ENCODE data around the gene EIF4G1. TPM values are rescaled to one million over a fixed set of nuclear protein-coding genes. Genes with fewer than 3 reads are reported as not detected.

EIF4G1 gene
- total and polyA plus RNA-seq, 2 donors (not counting 3 experiments of a cell fraction or from before 2014, with no cell fraction given): 355 to 532 TPM

DNA sequence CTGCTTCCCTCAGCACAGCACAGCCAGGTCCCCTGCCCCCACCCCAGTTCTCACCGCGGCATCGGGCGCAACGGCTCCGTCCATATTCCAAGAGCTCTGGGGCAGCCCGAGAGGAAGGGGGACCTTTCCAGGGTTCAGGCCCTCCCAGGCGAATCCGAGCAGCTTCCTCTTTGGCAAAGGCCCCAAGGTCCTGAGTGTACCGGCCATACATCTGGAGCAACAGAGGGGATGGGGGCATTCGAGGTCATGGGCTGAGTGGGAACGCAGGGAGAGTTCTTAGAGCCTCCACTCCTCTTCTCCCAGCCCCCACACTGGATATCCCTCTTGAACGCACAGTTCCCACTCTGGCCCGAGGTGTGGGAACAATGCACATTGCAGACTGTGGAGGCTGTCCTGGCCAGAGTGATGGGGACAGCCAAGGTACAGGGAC lies 44.5 kb downstream of the EIF4G1 start:
- H3K4me2 ChIP-seq (ENCODE audit: insufficient read depth, low read length): no peak overlapping the region
- ChIA-PET POLR2A (no interaction called here), CTCF (interaction anchor here (1.1 to 1.4 kb wide), 2 partner anchors 13 kb away, joined by 3 to 5 read pairs; no protein-coding TSS in a partner anchor)
- no peaks in the 10 kb centered on the region for H3K36me3 ChIP-seq (ENCODE audit: control insufficient read depth in 2 of 2, extremely low read depth in 1 of 2, insufficient read depth in 2 of 2, low read length in 2 of 2)
- H3K27ac ChIP-seq (ENCODE audit: insufficient read depth, low read depth, low read length): no peak overlapping the region
- H3K9me1 ChIP-seq (replicated peaks; ENCODE audit: control insufficient read depth, extremely low read depth, insufficient read depth, low read length): no peaks in the 10 kb centered on the region
- no TSS peak for BruUV-seq (replicated peaks)
- H3K79me2 ChIP-seq (ENCODE audit: control insufficient read depth, insufficient read depth, low read length): peaks cover 7% of the 10 kb centered on the region
- no peaks in the 10 kb centered on the region for H3K9me3 ChIP-seq (replicated peaks; ENCODE audit: control insufficient read depth, insufficient read depth, low read length)
- TF ChIP-seq JUN (IDR thresholded peaks at IDR 0.05; ENCODE audit: borderline replicate concordance, insufficient read depth, insufficient read length, low read depth): no peak
- TF ChIP-seq, protein P1, sequence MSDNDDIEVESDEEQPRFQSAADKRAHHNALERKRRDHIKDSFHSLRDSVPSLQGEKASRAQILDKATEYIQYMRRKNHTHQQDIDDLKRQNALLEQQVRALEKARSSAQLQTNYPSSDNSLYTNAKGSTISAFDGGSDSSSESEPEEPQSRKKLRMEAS (IDR thresholded peaks at IDR 0.05; ENCODE audit: insufficient read depth, insufficient read length): no peak
- TF ChIP-seq EZH2 (IDR thresholded peaks at IDR 0.05; ENCODE audit: borderline replicate concordance, low read depth, low read length, severe bottlenecking): no peak
- TF ChIP-seq, protein P2, sequence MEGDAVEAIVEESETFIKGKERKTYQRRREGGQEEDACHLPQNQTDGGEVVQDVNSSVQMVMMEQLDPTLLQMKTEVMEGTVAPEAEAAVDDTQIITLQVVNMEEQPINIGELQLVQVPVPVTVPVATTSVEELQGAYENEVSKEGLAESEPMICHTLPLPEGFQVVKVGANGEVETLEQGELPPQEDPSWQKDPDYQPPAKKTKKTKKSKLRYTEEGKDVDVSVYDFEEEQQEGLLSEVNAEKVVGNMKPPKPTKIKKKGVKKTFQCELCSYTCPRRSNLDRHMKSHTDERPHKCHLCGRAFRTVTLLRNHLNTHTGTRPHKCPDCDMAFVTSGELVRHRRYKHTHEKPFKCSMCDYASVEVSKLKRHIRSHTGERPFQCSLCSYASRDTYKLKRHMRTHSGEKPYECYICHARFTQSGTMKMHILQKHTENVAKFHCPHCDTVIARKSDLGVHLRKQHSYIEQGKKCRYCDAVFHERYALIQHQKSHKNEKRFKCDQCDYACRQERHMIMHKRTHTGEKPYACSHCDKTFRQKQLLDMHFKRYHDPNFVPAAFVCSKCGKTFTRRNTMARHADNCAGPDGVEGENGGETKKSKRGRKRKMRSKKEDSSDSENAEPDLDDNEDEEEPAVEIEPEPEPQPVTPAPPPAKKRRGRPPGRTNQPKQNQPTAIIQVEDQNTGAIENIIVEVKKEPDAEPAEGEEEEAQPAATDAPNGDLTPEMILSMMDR (IDR thresholded peaks at IDR 0.05; ENCODE audit: extremely low read depth in 1 of 2, insufficient read depth in 1 of 2, low read depth in 1 of 2, low read length in 2 of 2): no peak
- no peak for TF ChIP-seq FOS (IDR thresholded peaks at IDR 0.05; ENCODE audit: borderline replicate concordance, insufficient read depth, low read length)
- no peak for TF ChIP-seq POLR2A (IDR thresholded peaks at IDR 0.05; ENCODE audit: low read depth, low read length)
- no peak for TF ChIP-seq MYC (IDR thresholded peaks at IDR 0.05; ENCODE audit: low read depth, low read length)
- TF ChIP-seq GATA2 (IDR thresholded peaks at IDR 0.05; ENCODE audit: insufficient read depth, insufficient read length, low read depth, low read length): no peak
- no peak overlapping the region for H3K4me3 ChIP-seq (replicated peaks in 1 of 3; ENCODE audit: insufficient read depth in 1 of 3, low read depth in 1 of 3, low read length in 3 of 3)
- intact Hi-C loops (cut with micrococcal nuclease) (no loop called here), dilution Hi-C loops (cut with MboI; ENCODE audit: extremely low pct_ligation_motif_present, low sequenced_read_pairs) (no loop called here)
- FAIRE-seq (no peak), DNase-seq (ENCODE audit: low read depth, low spot score) (no peak)
- H3K9ac ChIP-seq (replicated peaks; ENCODE audit: extremely low read depth, insufficient read depth, low read length): no peak overlapping the region
- H4K20me1 ChIP-seq (replicated peaks; ENCODE audit: control insufficient read depth, extremely low read depth, insufficient read depth, low read length): no peaks in the 10 kb centered on the region
- H2AFZ ChIP-seq (ENCODE audit: low read depth, low read length): no peak overlapping the region
- peaks cover 6% of the 10 kb centered on the region for H3K4me1 ChIP-seq (ENCODE audit: control insufficient read depth, extremely low read depth, insufficient read depth, low read length)
- no peaks in the 10 kb centered on the region for H3K27me3 ChIP-seq (ENCODE audit: control insufficient read depth in 2 of 2, insufficient read depth in 2 of 2, low read length in 2 of 2)
